Effector memory CD4-positive, alpha-beta T cell (primary cell): ENCODE results near the gene ALOXE3.

Experiments used
- DNase-seq, 3 donors: peaks; one replicate each; pipeline ENCODE4 v3.0.0-alpha.2; 2020
- H3K27ac ChIP-seq: 2 replicates; pipeline ENCODE4 v1.7.0; 2013; ENCODE audit warnings: mild to moderate bottlenecking, low read length, moderate library complexity; ENCODE audit not compliant: insufficient read depth, poor library complexity, severe bottlenecking
- H3K27me3 ChIP-seq: replicated peaks from 2 replicates; pipeline ENCODE4 v1.7.0; 2013; ENCODE audit warnings: mild to moderate bottlenecking, low read length; ENCODE audit not compliant: insufficient read depth, control insufficient read depth, poor library complexity, severe bottlenecking
- H3K36me3 ChIP-seq: 2 replicates; pipeline ENCODE4 v1.7.0; 2013; ENCODE audit warnings: mild to moderate bottlenecking, low read length, moderate library complexity; ENCODE audit not compliant: control insufficient read depth, insufficient read depth
- H3K4me1 ChIP-seq: 2 replicates; pipeline ENCODE4 v1.7.0; 2013; ENCODE audit warnings: low read length, mild to moderate bottlenecking; ENCODE audit not compliant: control insufficient read depth, insufficient read depth, poor library complexity, severe bottlenecking
- H3K4me3 ChIP-seq: 2 replicates; pipeline ENCODE4 v1.7.0; 2013; ENCODE audit warnings: low read length, low read depth, mild to moderate bottlenecking; ENCODE audit not compliant: insufficient read depth, poor library complexity, severe bottlenecking
- H3K9me3 ChIP-seq: 2 replicates; pipeline ENCODE4 v1.7.0; 2013; ENCODE audit warnings: mild to moderate bottlenecking, low read length, moderate library complexity; ENCODE audit not compliant: control insufficient read depth
- total RNA-seq, 3 donors: gene quantifications; one replicate each; lab custom pipeline; 2026; lab: John Stamatoyannopoulos, UW

The ALOXE3 gene
- total RNA-seq, result 0 to 0.61 (median 0.17) reads per million in 3 donors

- H3K27me3 ChIP-seq, result peaks cover 6% of the 10 kb centered on the region
These were observed at the start of gene ALOXE3 for GRCh38 chr17:8117980-8118768. ALOXE3 (minus strand) TSS chr17:8118514; CDS start chr17:8117990, 524 bp downstream.

GRCh38 chr17:8167526-8167925 is 49.2 kb upstream of the ALOXE3 start:
- Histone ChIP-seq H3K9me3 (no peaks in the 10 kb centered on the region), H3K4me3 (no peak overlapping the region), H3K4me1 (peaks cover 24% of the 10 kb centered on the region), H3K27me3 (no peaks in the 10 kb centered on the region), H3K27ac (no peak overlapping the region), H3K36me3 (no peaks in the 10 kb centered on the region)
- no peak for DNase-seq

More at GRCh38 chr17:8117980-8118768, at the start of gene ALOXE3:
- peaks cover 37% of the 10 kb centered on the region for H3K4me1 ChIP-seq
- no peaks in the 10 kb centered on the region for H3K9me3 ChIP-seq
- peak within 1 kb of the TSS; percentile 67 for H3K4me3 ChIP-seq
- peak in 1 of 3 donors; percentile 28 for DNase-seq
- peak within 1 kb of the TSS; percentile 64 for H3K27ac ChIP-seq
- H3K36me3 ChIP-seq, result no peaks in the 10 kb centered on the region

GRCh38 chr17:8166731-8167130 is 48.4 kb upstream of the ALOXE3 start:
- Histone ChIP-seq H3K4me3 (no peak overlapping the region), H3K27ac (no peak overlapping the region), H3K27me3 (no peaks in the 10 kb centered on the region), H3K4me1 (peaks cover 26% of the 10 kb centered on the region), H3K9me3 (no peaks in the 10 kb centered on the region), H3K36me3 (no peaks in the 10 kb centered on the region)
- no peak for DNase-seq

GRCh38 chr17:8164815-8165131 is 46.5 kb upstream of the ALOXE3 start:
- Histone ChIP-seq H3K4me3 (peak overlapping the region; percentile 41), H3K4me1 (peaks cover 41% of the 10 kb centered on the region), H3K36me3 (peaks cover 13% of the 10 kb centered on the region), H3K27ac (peak overlapping the region; percentile 97), H3K9me3 (no peaks in the 10 kb centered on the region), H3K27me3 (no peaks in the 10 kb centered on the region)
- no peak for DNase-seq

- no peaks in the 10 kb centered on the region for H3K9me3 ChIP-seq
- H3K4me3 ChIP-seq, result peak overlapping the region; percentile 41
- peaks cover 41% of the 10 kb centered on the region for H3K4me1 ChIP-seq
- H3K36me3 ChIP-seq, result peaks cover 19% of the 10 kb centered on the region
- no peaks in the 10 kb centered on the region for H3K27me3 ChIP-seq
- DNase-seq, result peak; percentile 57 to 65 (median 65)
- peak overlapping the region; percentile 97 for H3K27ac ChIP-seq
These were observed 45.9 kb upstream of the ALOXE3 start for GRCh38 chr17:8163978-8164814.

- H3K36me3 ChIP-seq, result peaks cover 24% of the 10 kb centered on the region
- H3K27me3 ChIP-seq, result no peaks in the 10 kb centered on the region
- peak overlapping the region; percentile 51 for H3K4me3 ChIP-seq
- H3K4me1 ChIP-seq, result peaks cover 41% of the 10 kb centered on the region
- no peaks in the 10 kb centered on the region for H3K9me3 ChIP-seq
- DNase-seq, result no peak
- peak overlapping the region; percentile 97 for H3K27ac ChIP-seq
These were observed 45.0 kb upstream of the ALOXE3 start for GRCh38 chr17:8162997-8163977.

GRCh38 chr17:8162233-8162996 is 44.1 kb upstream of the ALOXE3 start, which contains the start of gene VAMP2:
VAMP2 (minus strand) TSS chr17:8162948; CDS start chr17:8162879, 69 bp downstream.
- Histone ChIP-seq H3K36me3 (peaks cover 27% of the 10 kb centered on the region), H3K4me1 (peaks cover 41% of the 10 kb centered on the region), H3K27ac (peak within 1 kb of the TSS; percentile 97), H3K9me3 (no peaks in the 10 kb centered on the region), H3K4me3 (peak within 1 kb of the TSS; percentile 95), H3K27me3 (no peaks in the 10 kb centered on the region)
- DNase-seq, result peak; percentile 69 to 78 (median 71)

- no peak for DNase-seq
- H3K27ac ChIP-seq, result peak overlapping the region; percentile 97
- peaks cover 27% of the 10 kb centered on the region for H3K36me3 ChIP-seq
- H3K4me1 ChIP-seq, result peaks cover 48% of the 10 kb centered on the region
- no peaks in the 10 kb centered on the region for H3K9me3 ChIP-seq
- peak overlapping the region; percentile 95 for H3K4me3 ChIP-seq
- H3K27me3 ChIP-seq, result no peaks in the 10 kb centered on the region
These were observed 43.2 kb upstream of the ALOXE3 start for GRCh38 chr17:8161289-8162232.
